HCT116 (cell line): Measurements from ENCODE around the gene CAPS. TPM values are rescaled to one million over a fixed set of nuclear protein-coding genes. Genes with fewer than 3 reads are reported as not detected.

Experiments used
- ATAC-seq: fragments of 200-7000 bp; cut with Tn5 transposase; 2 replicates; pipeline ENCODE4 v1.9.1; 2020; ENCODE audit warnings: mild to moderate bottlenecking, moderate library complexity
- BruUV-seq: library from RNA; stranded (reverse); fragments of 400-500 nt; replicated peaks from 2 replicates; lab custom pipeline; 2021; lab: Mats Ljungman, UMichigan
- CTCF ChIA-PET: fragments of 300-600 bp; sonication (Branson Sonifier 250); formaldehyde crosslinking; loops from one replicate; lab custom pipeline; 2021; ENCODE audit warnings: antibody characterized with exemption; lab: Charles Lee
- POLR2A ChIA-PET: fragments of 300-600, 350-600 bp; sonication (Branson Sonifier 250); formaldehyde crosslinking; loops from one replicate; lab custom pipeline; 2021; ENCODE audit warnings: antibody characterized with exemption; lab: Charles Lee
- RAD21 ChIA-PET, 2 experiments: fragments of 300-600 bp; sonication (Branson Sonifier 250); formaldehyde crosslinking; loops; one replicate each; lab custom pipeline; 2023; ENCODE audit warnings: low total read pairs in 2 of 2; ENCODE audit not compliant: uncharacterized antibody in 2 of 2, unreplicated experiment in 2 of 2, low non-redundant PET in 1 of 2; lab: Charles Lee
- DNase-seq: peaks from one replicate; pipeline ENCODE4 v3.0.0-alpha.2; 2010; ENCODE audit warnings: low read depth, low spot score
- H2AFZ ChIP-seq: fragments of 200-600 bp; shearing (Covaris generic), sonication (generic); 2 replicates; pipeline ENCODE4 v1.6.1; 2017; ENCODE audit warnings: low read depth, mixed run types, mixed read lengths, antibody characterized with exemption, low read length; ENCODE audit not compliant: poor library complexity, severe bottlenecking
- H3K27ac ChIP-seq: 2 replicates; pipeline ENCODE4 v1.5.1; 2012; ENCODE audit warnings: low read depth, low read length
- H3K27me3 ChIP-seq: fragments of 200-600 bp; sonication (generic); 2 replicates; pipeline ENCODE4 v1.6.1; 2016; ENCODE audit warnings: mixed run types, low read length, mixed read lengths; ENCODE audit not compliant: insufficient read depth
- H3K36me3 ChIP-seq, 2 experiments: fragments of 200-500 bp in 1 of 2; fragments of 200-600 bp in 1 of 2; sonication (Bioruptor generic) in 1 of 2; sonication (generic) in 1 of 2; 2 replicates each; pipeline versions ENCODE4 v1.5.1 to v1.6.1; 2014 to 2016; ENCODE audit warnings: low read length in 2 of 2, inconsistent platforms in 1 of 2, mixed read lengths in 1 of 2, mixed run types in 1 of 2; ENCODE audit not compliant: insufficient read depth in 2 of 2, control insufficient read depth in 1 of 2
- H3K4me1 ChIP-seq, 2 experiments: fragments of 200-600 bp in 1 of 2; sonication (generic) in 1 of 2; 2 replicates each; pipeline versions ENCODE4 v1.5.1 to v1.6.1; 2012 to 2017; ENCODE audit warnings: low read length in 2 of 2, inconsistent platforms in 1 of 2, mild to moderate bottlenecking in 1 of 2, mixed read lengths in 1 of 2, mixed run types in 1 of 2, moderate library complexity in 1 of 2; ENCODE audit not compliant: insufficient read depth in 2 of 2, control insufficient read depth in 1 of 2
- H3K4me2 ChIP-seq: fragments of 200-600 bp; sonication (generic); 2 replicates; pipeline ENCODE4 v1.6.1; 2017; ENCODE audit warnings: mixed run types, low read length, mixed read lengths
- H3K4me3 ChIP-seq, 2 experiments: fragments of 200-600 bp in 1 of 2; sonication (generic) in 1 of 2; replicated peaks in 1 of 2; 2 replicates each; pipeline ENCODE4 v1.5.1; 2011 to 2016; ENCODE audit warnings: low read length in 2 of 2, control low read depth in 1 of 2, low read depth in 1 of 2, mild to moderate bottlenecking in 1 of 2, mixed read lengths in 1 of 2, mixed run types in 1 of 2
- H3K79me2 ChIP-seq: fragments of 200-600 bp; sonication (generic); 2 replicates; pipeline ENCODE4 v1.6.1; 2017; ENCODE audit warnings: mild to moderate bottlenecking, mixed run types, low read length, moderate library complexity, mixed read lengths; ENCODE audit not compliant: insufficient read depth
- H3K9ac ChIP-seq: fragments of 200-600 bp; sonication (generic); 2 replicates; pipeline ENCODE4 v1.6.1; 2016; ENCODE audit warnings: low read length, mixed read lengths
- H3K9me2 ChIP-seq: fragments of 200-600 bp; sonication (generic), shearing (Covaris generic); 2 replicates; pipeline ENCODE4 v1.6.1; 2017; ENCODE audit warnings: mixed run types, mild to moderate bottlenecking, moderate library complexity; ENCODE audit not compliant: insufficient read depth
- H3K9me3 ChIP-seq, 2 experiments: fragments of 200-500 bp in 1 of 2; fragments of 200-600 bp in 1 of 2; sonication (Bioruptor generic) in 1 of 2; sonication (generic) in 1 of 2; 2 replicates each; pipeline ENCODE4 v1.6.1; 2014 to 2017; ENCODE audit warnings: low read length in 2 of 2, mixed read lengths in 2 of 2, inconsistent platforms in 1 of 2, low read depth in 1 of 2, mild to moderate bottlenecking in 1 of 2, mixed run types in 1 of 2, moderate library complexity in 1 of 2; ENCODE audit not compliant: control insufficient read depth in 1 of 2, insufficient read depth in 1 of 2
- H4K20me1 ChIP-seq: fragments of 200-600 bp; sonication (generic), shearing (Covaris generic); 2 replicates; pipeline ENCODE4 v1.6.1; 2017; ENCODE audit warnings: mixed run types, mild to moderate bottlenecking, moderate library complexity; ENCODE audit not compliant: insufficient read depth
- CBX3 ChIP-seq: IDR thresholded peaks from 2 replicates; pipeline ENCODE4 v1.6.1; 2012; ENCODE audit warnings: low read depth
- CEBPB ChIP-seq: IDR thresholded peaks from 2 replicates; pipeline ENCODE4 v1.6.1; 2012; ENCODE audit warnings: low read depth
- EGR1 ChIP-seq: IDR thresholded peaks from 2 replicates; pipeline ENCODE4 v1.6.1; 2012; ENCODE audit warnings: low read depth
- ELF1 ChIP-seq: IDR thresholded peaks from 2 replicates; pipeline ENCODE4 v1.6.1; 2012; ENCODE audit warnings: low read depth, borderline replicate concordance
- EZH2 ChIP-seq: fragments of 200-600 bp; sonication (generic); IDR thresholded peaks from 2 replicates; pipeline ENCODE4 v1.6.1; 2017; ENCODE audit warnings: antibody characterized with exemption, mixed run types
- JUND ChIP-seq: IDR thresholded peaks from 2 replicates; pipeline ENCODE4 v1.6.1; 2012
- POLR2A ChIP-seq: IDR thresholded peaks from 2 replicates; pipeline ENCODE4 v1.7.0; 2011; ENCODE audit warnings: borderline replicate concordance; ENCODE audit not compliant: insufficient read depth, insufficient read length; ENCODE audit errors: extremely low read depth
- POLR2AphosphoS5 ChIP-seq: IDR thresholded peaks from 2 replicates; pipeline ENCODE4 v1.6.1; 2011; ENCODE audit warnings: mild to moderate bottlenecking, low read depth, low read length, moderate library complexity
- RAD21 ChIP-seq: IDR thresholded peaks from 2 replicates; pipeline ENCODE4 v1.6.1; 2012; ENCODE audit warnings: low read depth, mild to moderate bottlenecking
- SRF ChIP-seq: IDR thresholded peaks from 2 replicates; pipeline ENCODE4 v1.6.1; 2012; ENCODE audit warnings: low read depth
- YY1 ChIP-seq: IDR thresholded peaks from 2 replicates; pipeline ENCODE4 v1.6.1; 2011; ENCODE audit warnings: low read length, low read depth, moderate library complexity, mild to moderate bottlenecking; ENCODE audit not compliant: insufficient replicate concordance; ENCODE audit errors: extremely low read depth
- ZFX ChIP-seq: fragments of 450-650 bp; IDR thresholded peaks from 2 replicates; pipeline ENCODE4 v1.6.1; 2017
- intact Hi-C: fragments of 100-400 bp; cut with micrococcal nuclease; formaldehyde crosslinking; loops from 2 replicates; pipeline ENCODE4 v1.10.0; 2022
- total RNA-seq: library from RNA; stranded (reverse); gene quantifications from one replicate; pipeline ENCODE4 v1.2.1, GENCODE V29; 2021; ENCODE audit not compliant: unreplicated experiment
- TF ChIP-seq, protein P1 (sequence below): IDR thresholded peaks from 2 replicates; pipeline ENCODE4 v1.6.1; 2011; ENCODE audit warnings: mild to moderate bottlenecking, low read length, moderate library complexity; ENCODE audit not compliant: insufficient replicate concordance; ENCODE audit errors: extremely low read depth
- TF ChIP-seq, protein P2 (sequence below): IDR thresholded peaks from 2 replicates; pipeline ENCODE4 v1.6.1; 2012
- TF ChIP-seq, protein P3 (sequence below), 3 experiments: fragments of 200-600 bp in 1 of 3; sonication (generic) in 1 of 3; IDR thresholded peaks in 2 of 3; conservative IDR thresholded peaks in 1 of 3; 2 replicates each; pipeline ENCODE4 v1.5.1; 2012 to 2017; ENCODE audit warnings: low read depth in 2 of 3, low read length in 2 of 3, antibody characterized with exemption in 1 of 3, borderline replicate concordance in 1 of 3, control low read depth in 1 of 3, mild to moderate bottlenecking in 1 of 3, mixed read lengths in 1 of 3, mixed run types in 1 of 3, moderate library complexity in 1 of 3; ENCODE audit not compliant: insufficient read depth in 1 of 3
- TF ChIP-seq, protein P4 (sequence below): IDR thresholded peaks from 2 replicates; pipeline ENCODE4 v1.6.1; 2012
- TF ChIP-seq, protein P5 (sequence below): IDR thresholded peaks from 2 replicates; pipeline ENCODE4 v1.6.1; 2012; ENCODE audit warnings: low read depth

Gene CAPS
- total RNA-seq, 1 experiment from 2014 or later: 2.5 TPM

DNA sequence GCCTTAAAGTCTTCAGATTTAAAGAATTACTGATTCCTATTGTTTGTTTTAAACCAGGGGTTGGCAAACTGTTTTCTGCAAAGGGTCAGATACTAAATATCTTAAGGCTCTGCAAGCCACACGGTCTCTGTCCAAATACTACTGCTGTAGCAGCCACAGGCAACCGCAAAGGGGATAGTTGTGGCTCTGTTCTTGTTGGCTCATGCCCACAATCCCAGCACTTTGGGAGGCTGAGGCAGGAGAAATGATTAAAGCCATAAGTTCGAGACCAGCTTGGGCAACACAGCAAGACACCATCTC, 41.5 kb downstream of the CAPS start:
- H3K27me3 ChIP-seq: no peaks in the 10 kb centered on the region
- H3K27ac ChIP-seq: no peak overlapping the region
- CTCF ChIA-PET: interaction anchor here (1.0 kb wide), 1 partner anchor 13 kb away, joined by 7 read pairs; no protein-coding TSS in a partner anchor
- no peak overlapping the region for H3K4me3 ChIP-seq
- POLR2A ChIA-PET: no interaction called here
- H2AFZ ChIP-seq: no peak overlapping the region
- H3K79me2 ChIP-seq: peaks cover 99% of the 10 kb centered on the region
- no peak overlapping the region for H3K4me2 ChIP-seq
- H4K20me1 ChIP-seq: peaks cover 21% of the 10 kb centered on the region; the same call in 1 of the 2 replicates
- no peak for ATAC-seq
- H3K9me3 ChIP-seq: no peaks in the 10 kb centered on the region
- intact Hi-C loops: no loop called here
- TF ChIP-seq, protein P1, sequence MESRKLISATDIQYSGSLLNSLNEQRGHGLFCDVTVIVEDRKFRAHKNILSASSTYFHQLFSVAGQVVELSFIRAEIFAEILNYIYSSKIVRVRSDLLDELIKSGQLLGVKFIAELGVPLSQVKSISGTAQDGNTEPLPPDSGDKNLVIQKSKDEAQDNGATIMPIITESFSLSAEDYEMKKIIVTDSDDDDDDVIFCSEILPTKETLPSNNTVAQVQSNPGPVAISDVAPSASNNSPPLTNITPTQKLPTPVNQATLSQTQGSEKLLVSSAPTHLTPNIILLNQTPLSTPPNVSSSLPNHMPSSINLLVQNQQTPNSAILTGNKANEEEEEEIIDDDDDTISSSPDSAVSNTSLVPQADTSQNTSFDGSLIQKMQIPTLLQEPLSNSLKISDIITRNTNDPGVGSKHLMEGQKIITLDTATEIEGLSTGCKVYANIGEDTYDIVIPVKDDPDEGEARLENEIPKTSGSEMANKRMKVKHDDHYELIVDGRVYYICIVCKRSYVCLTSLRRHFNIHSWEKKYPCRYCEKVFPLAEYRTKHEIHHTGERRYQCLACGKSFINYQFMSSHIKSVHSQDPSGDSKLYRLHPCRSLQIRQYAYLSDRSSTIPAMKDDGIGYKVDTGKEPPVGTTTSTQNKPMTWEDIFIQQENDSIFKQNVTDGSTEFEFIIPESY: no peak
- TF ChIP-seq EGR1 (no peak), ZFX (no peak), CBX3 (no peak), JUND (no peak), YY1 (no peak), EZH2 (no peak), RAD21 (no peak), CEBPB (no peak), POLR2A (no peak), SRF (no peak), POLR2AphosphoS5 (no peak), ELF1 (no peak)
- TF ChIP-seq, protein P2, sequence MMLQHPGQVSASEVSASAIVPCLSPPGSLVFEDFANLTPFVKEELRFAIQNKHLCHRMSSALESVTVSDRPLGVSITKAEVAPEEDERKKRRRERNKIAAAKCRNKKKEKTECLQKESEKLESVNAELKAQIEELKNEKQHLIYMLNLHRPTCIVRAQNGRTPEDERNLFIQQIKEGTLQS: no peak
- TF ChIP-seq, protein P3, sequence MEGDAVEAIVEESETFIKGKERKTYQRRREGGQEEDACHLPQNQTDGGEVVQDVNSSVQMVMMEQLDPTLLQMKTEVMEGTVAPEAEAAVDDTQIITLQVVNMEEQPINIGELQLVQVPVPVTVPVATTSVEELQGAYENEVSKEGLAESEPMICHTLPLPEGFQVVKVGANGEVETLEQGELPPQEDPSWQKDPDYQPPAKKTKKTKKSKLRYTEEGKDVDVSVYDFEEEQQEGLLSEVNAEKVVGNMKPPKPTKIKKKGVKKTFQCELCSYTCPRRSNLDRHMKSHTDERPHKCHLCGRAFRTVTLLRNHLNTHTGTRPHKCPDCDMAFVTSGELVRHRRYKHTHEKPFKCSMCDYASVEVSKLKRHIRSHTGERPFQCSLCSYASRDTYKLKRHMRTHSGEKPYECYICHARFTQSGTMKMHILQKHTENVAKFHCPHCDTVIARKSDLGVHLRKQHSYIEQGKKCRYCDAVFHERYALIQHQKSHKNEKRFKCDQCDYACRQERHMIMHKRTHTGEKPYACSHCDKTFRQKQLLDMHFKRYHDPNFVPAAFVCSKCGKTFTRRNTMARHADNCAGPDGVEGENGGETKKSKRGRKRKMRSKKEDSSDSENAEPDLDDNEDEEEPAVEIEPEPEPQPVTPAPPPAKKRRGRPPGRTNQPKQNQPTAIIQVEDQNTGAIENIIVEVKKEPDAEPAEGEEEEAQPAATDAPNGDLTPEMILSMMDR (IDR thresholded peaks at IDR 0.05 in 2 of 3, conservative IDR thresholded peaks at IDR 0.05 in 1 of 3; ENCODE audit: borderline replicate concordance in 1 of 3, insufficient read depth in 1 of 3, low read depth in 2 of 3, low read length in 2 of 3): no peak
- TF ChIP-seq, protein P4, sequence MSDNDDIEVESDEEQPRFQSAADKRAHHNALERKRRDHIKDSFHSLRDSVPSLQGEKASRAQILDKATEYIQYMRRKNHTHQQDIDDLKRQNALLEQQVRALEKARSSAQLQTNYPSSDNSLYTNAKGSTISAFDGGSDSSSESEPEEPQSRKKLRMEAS: no peak
- TF ChIP-seq, protein P5, sequence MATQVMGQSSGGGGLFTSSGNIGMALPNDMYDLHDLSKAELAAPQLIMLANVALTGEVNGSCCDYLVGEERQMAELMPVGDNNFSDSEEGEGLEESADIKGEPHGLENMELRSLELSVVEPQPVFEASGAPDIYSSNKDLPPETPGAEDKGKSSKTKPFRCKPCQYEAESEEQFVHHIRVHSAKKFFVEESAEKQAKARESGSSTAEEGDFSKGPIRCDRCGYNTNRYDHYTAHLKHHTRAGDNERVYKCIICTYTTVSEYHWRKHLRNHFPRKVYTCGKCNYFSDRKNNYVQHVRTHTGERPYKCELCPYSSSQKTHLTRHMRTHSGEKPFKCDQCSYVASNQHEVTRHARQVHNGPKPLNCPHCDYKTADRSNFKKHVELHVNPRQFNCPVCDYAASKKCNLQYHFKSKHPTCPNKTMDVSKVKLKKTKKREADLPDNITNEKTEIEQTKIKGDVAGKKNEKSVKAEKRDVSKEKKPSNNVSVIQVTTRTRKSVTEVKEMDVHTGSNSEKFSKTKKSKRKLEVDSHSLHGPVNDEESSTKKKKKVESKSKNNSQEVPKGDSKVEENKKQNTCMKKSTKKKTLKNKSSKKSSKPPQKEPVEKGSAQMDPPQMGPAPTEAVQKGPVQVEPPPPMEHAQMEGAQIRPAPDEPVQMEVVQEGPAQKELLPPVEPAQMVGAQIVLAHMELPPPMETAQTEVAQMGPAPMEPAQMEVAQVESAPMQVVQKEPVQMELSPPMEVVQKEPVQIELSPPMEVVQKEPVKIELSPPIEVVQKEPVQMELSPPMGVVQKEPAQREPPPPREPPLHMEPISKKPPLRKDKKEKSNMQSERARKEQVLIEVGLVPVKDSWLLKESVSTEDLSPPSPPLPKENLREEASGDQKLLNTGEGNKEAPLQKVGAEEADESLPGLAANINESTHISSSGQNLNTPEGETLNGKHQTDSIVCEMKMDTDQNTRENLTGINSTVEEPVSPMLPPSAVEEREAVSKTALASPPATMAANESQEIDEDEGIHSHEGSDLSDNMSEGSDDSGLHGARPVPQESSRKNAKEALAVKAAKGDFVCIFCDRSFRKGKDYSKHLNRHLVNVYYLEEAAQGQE: no peak
- RAD21 ChIA-PET: no interaction called here
- no TSS peak for BruUV-seq
- peaks cover 0 to 8% of the 10 kb centered on the region in 2 experiments; a peak in 1 of 4 replicates for H3K36me3 ChIP-seq
- H3K9me2 ChIP-seq: no peaks in the 10 kb centered on the region
- H3K9ac ChIP-seq: no peak overlapping the region
- H3K4me1 ChIP-seq: 0 out of 4 replicates have a peak, but pooled peaks cover 0 to 2% of the 10 kb centered on the region in 2 experiments
- no peak for DNase-seq
